ENCODE measurements around the gene PHGDH.

- TF ChIP-seq CTCF (IDR thresholded peaks at IDR 0.05 in 8 of 11, conservative IDR thresholded peaks at IDR 0.05 in 3 of 11): no peak
- no peak for TF ChIP-seq POLR2A (IDR thresholded peaks at IDR 0.05)
These were observed 71.0 kb downstream of the PHGDH start for GRCh38 chr1:119782631-119783325.
